Right forelimb (tissue), 1 donor: ENCODE results near the gene BICC1.
A peak's percentile ranks its signal among the peaks of the same experiment; 100 is the strongest.

ENCODE experiments used
- DNase-seq: peaks from one replicate; pipeline ENCODE4 v3.0.0-alpha.2; 2018

Gene BICC1

DNA sequence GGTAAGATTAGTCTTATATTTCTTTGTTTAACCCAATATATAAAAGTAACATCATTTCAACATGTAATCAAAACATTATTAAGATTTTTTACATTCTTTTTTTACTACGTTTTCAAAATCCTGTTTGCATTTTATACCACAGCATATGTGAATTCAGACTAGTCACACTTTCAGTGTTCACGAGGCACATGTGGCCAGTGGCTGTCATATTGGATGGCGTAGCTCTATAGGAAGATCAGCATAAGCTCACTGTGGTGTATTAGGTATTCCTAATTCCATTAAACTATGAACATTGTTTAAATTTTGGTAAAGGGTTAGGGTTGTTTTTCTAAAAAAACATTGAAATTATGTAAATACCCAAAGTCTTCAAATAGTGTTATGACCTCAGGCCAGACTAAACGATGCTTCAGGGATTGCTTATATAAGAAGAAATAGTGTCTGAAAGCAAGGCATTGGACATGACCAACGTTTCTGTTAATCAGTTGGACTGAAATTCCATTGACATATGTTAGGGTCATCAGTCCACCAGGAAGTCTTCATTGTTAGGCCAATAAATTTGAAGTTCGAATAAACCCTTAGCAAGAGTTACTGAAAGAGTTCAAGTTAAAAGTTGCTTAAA lies 97.0 kb downstream of the BICC1 start:
- DNase-seq: no peak

DNA sequence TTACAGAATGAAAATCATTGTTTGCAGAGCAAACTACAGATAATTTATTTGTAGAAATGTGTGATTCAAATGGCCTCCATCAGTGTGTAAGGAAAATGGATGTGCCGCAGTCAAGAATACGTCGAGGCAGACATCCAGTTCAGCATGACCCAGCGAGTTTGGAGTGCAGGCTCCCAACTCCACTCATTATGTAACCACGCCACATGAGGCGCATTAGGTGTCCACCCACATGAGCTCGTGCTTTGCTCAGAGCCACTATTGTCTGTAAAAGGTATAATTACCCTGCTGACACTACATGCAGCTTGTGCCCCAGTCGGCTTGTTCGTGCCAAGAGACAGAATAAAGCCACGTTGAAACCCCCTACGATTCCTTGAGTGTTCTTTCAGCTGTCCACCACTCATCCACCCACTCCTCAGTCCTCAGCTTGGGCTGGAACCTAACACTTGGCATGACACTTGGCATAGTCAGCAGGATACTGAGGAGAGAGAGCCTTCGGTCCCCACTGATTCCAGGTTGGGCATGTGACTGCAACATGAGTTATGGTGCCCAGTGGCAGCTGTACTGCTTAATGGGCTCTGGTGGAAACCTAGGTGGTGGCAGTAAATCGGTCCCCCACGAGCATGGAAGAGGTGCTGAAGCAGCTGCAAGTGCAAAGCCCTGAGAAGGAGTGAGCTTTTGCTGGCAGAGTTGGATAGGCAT lies 102.7 kb downstream of the BICC1 start:
- no peak for DNase-seq

DNA sequence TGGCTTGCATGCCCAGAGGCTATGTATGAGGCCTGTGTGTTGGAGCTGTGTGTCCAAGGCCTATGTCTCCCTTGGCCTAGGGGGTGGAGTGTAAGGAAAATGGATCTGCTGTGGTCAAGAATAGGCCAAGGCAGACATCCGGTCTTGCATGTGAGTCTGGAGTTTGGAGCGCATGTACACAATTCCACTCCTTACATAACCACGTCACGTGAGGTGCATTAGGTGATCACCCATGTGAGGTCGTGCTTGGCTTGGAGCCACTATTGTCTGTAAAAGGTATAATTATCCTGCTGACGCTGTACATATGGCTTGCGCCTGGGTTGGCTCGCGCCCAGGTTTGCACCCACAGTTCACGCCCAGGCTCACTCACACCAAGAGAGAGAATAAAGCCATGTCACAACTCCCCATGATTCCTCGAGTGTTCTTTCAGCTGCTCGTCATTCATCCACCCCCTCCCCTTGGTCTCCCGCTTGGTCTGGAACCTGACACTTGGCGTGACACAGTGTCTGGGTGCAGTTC lies 105.5 kb downstream of the BICC1 start:
- no peak for DNase-seq

DNA sequence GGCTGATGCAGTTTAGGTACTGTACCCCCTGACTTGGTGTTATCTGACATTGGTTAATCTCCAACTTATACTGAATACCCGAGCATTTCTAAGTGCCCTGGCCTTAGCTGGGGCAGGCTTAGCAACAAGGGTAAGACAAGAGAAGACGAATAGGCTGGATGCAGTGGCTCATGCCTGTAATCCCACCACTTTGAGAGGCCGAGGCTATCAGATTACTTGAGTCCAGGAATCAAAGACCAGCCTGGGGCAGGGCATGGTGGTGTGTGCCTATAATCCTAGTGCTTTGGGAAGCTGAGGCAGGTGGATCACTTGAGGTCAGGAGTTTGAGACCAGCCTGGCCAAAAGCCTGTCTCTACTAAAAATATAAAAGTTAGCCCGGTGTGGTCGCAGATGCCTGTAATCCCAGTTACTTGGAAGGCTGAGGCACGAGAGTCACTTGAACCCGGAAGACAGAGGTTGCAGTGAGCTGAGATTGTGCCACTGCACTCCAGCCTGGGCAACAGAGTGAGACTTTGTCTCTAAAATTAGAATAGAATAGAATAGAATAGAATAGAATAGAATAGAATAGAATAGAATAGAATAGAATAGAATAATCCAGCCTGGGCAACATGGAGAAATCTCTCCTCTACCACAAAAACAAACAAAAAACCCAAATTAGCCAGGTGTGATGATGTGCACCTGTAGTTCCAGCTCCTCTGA lies 108.9 kb downstream of the BICC1 start:
- no peak for DNase-seq

DNA sequence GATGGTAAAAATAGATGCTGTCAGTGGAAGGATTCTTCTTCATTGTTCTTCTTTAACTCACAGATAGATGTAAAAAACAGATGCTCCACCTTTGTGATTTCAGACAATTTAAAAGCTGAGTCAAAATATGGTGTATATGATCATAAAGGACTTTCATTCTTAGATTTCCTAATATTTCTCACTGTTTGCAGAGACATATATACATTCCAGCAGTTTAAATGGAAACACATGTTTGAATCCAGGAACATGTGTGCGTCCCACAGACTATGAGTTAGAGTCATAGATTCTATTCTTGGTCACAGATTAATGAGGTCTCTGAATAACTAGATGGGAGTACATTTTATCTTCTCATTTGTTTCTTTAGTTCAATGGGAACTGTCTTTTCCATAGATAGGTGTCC lies 109.6 kb downstream of the BICC1 start:
- no peak for DNase-seq

DNA sequence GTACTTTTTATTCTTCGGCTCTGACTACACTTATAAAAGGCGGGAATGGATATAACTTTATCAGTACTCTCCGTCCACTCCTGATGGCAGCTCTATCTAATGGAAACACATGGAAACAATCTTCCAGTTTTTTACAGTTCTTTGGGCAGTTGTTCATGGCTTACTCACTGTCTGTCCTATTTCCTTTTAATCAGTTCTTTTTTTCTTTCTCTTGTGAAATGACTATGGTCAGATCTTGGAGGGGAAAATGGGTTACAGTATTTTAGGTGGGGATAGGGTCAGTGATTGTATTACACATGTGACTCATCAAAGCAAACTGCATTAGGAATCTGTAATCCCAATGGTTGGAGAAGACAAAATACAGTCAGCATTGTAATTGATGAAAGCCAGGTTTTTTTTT lies 112.4 kb downstream of the BICC1 start:
- DNase-seq: no peak

DNA sequence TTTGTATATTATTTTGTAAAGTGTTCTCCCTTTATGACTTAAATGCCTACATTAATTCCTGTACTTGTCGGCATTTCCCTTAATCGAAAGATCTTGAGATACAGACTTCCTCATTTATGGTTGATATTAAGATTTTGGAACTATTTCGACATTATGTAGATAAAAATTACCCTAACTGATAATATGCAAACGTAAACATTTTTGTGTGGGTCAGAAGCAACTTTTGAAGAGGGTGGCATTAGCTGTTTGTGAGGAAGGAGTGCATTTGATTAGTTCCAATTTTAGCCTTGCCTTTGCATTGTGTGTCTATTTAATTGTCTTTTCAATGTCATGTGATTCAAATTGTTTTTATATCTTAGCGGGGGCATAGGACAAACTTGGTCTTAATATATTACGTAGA lies 114.7 kb downstream of the BICC1 start:
- no peak for DNase-seq

DNA sequence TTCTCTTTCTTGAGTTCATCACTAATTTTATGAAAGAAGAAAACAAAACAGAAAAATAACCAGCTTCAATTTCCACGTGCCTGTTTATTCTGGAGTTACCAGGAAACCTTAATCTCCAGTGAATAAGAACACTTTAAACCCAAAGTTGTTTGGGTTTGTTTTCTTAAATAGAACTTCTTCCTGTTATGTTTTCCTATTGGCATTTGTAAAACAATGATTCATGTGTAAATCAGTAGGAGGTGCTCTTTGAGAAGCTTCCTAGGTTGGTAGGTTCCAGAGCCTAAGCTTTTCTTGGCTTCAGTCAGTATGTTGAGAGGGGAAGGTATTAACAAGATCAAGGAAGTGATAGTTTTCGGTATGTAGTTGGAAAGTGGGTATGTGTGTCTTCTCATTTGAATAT lies 119.0 kb downstream of the BICC1 start:
- DNase-seq: no peak

DNA sequence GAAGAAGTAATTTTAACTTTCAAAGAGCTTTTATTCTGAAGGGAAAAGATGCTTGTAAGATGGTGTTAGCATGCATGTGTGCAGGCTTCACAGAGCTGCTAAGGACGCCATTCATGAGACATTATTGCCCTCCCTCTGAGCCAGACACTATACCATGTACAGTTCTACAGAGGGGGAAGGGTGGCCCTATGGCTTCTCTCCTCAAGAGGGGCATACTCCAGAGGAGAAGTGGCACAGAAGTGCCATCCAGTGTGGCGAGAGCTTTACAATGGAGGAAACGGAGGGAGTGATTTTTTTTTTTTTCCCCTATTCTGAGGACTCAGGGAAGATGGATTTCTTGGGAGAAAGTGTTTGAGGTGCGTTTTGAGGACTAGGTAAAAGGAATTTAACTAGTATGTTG lies 119.5 kb downstream of the BICC1 start:
- no peak for DNase-seq

DNA sequence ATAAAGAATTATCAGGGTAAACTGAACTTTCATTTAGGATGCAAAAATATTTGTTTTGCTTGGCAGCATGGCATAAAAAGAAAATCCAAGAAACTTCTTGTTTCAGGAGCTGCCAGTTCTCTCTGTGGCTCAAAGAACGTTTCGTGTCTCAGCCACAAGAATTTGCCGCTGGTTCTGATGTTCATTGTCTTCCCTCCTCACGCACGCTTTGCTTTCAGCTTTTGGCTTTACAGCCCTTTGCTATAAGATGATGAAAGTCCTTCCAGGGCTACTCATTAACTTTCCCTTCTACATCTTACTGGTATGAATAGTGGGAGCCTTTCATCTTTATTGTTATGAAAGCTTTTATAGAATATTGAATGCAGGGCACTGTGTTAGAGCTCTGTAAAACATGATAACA lies 124.7 kb downstream of the BICC1 start:
- DNase-seq: no peak

DNA sequence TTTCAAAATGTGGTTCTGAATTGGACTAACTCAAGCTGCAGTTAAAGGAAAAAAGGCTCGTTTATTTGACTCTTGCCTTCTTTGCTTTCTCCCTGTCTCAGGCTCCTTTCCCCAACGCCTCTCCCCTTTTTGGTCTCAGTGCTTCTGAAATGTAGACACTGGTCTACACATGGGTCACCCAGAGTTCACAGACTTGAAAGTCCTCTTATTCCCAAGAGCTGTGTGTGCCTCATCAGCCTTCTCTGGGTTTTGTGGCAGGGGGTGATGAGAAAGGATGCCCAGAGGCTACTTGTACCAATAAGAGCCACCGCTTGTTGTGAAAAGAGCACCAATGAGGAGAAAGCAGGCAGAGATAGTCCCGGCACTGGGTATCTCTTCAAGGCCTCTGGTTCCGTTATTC lies 125.7 kb downstream of the BICC1 start:
- no peak for DNase-seq

DNA sequence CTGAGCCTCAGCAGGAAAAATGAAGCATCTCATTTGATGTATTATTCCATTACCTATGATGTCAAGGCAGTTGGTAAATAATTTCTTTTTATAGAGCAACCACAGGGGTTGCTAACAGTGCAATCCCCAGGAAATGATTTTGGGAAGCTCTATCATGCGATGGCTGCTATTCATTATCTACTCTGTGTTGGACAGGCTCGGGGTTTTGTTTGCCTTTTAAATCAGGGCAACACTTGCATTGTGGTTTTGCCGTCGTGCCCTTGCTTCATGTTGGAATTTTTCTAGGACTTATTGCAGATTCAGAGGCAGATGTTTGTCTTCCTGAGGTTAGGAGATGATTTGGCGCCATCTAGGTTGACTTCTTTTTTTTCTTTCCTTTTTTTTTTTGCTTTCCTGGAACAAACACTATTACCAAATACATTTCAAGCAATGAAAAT lies 128.4 kb downstream of the BICC1 start:
- DNase-seq: peak; percentile 64

DNA sequence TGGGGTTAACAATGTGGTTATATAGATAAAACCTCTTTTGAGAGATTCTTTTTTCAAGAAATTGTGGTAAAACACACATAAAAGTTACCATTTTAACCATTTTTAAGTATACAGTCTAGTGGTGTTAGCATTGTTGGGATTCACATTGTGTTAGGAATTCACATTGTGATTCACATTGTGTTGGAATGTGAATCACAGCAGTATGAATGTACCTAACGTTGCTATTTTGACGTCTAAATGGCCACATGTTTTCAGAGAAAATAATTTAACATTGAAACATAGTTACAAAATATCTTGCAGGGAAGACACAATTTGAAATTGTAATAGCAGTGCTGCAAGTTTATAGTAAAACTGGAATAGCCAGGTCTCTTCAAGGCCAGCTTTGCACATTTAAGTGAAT lies 129.0 kb downstream of the BICC1 start:
- DNase-seq: no peak

DNA sequence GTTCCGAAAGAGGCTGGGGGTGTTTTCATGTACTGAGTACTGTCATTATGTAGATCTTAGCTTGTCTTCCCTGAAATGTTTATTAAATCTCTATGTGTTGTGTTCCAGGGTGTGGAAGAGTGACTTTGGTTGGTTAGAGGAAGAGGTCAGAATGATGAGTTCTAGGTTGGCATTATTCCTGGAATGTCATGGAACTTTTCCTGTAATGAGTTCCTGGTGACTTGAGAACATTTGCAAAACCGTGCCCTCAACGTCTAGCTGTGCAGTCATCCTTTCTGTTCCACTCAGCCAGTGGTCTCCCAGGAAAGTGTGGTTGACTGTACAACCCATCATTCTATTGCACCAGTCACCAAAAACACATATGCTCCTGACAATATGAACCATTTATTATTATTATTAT lies 129.6 kb downstream of the BICC1 start:
- no peak for DNase-seq

DNA sequence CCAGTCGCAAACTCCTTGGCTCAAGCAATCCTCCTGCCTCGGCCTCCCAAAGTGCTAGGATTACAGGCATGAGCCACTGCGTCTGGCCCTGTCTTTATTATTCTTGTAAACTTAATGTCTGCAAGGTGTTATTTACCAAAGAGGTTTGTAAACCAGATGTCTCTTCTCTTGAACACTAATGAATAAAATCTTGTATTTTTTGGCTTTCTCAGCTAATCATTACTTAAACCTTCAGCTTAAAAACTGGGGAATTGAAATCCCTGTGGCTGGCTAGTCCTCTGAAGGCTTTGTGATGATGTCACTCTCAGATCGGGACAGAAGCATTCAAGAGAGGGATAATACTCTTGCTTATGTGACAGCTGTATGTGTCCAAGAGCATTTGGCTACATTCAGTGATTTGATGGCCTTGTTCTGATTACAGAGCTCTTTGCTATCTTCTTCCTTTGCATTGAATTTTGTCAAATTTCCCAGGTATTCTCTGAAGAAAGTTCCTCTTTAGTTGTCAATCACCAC lies 130.3 kb downstream of the BICC1 start:
- DNase-seq: no peak

DNA sequence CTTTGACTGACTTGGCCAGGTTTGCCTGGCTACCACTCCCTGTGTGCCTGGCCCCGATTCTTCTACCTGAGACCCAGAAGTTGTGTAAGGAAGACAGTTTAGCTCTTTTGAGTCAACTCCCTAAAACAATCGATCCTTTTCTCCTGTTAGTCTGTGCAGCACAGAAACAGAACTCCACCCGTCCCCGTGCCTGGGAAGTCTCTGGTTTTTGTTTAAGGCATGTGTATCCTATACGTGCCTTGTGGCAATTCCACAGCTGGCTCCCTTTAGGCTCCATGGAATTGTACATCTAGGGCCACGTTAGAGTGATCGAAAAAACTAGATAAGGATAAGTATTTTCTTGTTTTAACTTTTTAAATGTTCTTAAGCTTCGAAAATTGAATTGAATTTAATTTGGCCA lies 131.6 kb downstream of the BICC1 start:
- no peak for DNase-seq

DNA sequence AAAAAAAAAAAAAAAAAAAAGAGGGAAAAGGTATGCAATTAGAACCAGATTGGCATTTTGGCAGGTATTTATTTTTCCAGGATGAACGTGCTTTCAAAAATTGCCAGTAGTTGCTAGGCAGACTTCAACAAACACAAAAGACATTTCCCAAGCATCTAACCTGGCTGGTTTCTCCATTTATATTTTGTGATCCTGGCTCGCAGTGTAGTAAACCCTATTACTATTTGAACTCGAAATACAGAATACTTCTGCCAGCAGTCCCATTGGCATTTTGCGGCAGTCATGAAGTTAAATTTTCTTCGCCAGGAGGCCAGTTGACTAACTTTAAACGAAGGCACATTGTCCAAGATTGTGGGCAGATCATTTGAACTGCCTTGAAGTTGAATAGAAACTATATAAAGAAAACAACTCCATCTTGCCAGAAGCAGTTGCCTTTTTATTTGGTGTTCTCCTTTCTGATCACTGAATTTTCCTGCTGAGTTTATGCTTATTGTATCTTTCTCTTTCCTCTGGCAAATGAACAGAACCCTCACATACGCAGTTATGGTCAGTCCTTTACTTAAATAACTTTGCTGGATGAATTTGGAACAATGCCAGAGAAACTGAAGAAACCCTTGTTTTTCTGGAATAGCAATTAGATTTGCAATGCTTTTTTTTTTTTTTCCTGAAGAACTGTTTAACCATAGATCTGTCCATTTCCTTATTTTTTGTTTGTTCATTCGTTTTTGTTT lies 132.9 kb downstream of the BICC1 start:
- DNase-seq: no peak

DNA sequence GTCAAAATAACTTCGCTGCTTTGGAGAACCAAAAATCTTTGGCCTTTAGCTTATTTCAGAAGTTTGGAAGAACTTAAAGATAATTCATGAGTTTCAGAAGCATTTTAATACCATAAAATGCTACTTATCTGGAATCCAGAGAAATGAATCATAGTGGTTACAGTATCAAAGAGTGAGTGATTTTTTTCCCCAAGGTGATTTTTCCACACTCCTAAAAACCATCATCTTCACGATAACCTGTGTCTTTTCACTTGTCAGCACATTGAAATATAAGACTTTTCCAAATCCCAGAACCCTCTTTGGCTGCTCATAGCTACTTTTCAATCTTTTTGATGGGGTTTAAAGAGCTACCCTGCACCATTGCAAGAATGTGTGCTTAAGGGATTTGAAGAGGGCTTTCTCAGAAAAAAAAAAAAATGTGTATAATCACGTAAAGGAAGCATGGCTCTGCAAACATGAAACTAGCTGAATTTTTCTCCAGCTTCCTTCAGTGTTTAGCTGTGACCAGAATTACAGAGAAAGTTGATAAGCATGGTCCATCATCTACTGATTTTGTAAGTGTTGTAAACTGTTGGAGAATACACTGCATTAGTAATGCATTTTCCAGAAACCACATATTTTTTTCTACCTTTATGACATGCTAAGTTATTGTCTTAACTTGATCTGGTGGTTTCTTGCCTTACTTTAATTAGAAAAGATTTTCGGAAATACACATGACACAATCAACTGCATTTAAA lies 134.9 kb downstream of the BICC1 start:
- no peak for DNase-seq

DNA sequence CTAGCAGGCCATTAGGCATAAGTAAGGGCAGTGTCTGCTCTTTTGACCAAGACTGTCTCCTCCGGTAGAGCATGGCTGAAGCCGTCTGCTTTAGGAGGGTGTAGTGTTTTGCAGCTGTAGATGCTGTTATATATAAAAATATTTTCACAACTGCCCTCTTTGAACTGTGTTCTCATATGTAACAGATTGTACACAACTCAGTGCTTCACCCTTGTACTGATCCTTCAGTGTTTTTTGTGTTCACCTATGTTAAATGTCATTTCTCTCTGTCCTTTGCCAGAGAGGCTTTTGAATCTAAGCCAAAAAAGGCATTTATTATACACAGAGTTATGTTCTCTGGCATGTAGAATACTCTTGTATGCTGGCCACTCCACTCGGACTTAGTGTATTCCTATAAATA lies 135.5 kb downstream of the BICC1 start:
- DNase-seq: no peak

DNA sequence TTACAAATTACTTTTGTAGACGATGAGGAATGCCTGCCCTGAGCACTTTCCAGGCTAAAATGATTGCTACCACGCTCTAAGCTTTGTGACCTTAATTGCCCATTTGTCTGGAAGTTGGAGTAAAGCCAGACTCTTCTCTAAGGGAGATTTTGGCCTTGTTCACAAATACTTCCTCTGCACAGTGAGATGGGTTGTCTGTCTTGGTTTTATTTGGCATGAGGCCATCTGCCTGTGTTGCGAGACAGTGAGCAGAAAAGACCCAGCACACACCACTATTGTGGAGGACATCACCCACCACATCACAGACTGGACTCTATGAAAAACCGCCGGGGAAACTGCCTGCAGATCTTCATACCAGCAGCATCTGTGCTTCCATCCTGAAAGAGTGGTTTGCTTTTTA lies 138.4 kb downstream of the BICC1 start:
- DNase-seq: peak; percentile 56

DNA sequence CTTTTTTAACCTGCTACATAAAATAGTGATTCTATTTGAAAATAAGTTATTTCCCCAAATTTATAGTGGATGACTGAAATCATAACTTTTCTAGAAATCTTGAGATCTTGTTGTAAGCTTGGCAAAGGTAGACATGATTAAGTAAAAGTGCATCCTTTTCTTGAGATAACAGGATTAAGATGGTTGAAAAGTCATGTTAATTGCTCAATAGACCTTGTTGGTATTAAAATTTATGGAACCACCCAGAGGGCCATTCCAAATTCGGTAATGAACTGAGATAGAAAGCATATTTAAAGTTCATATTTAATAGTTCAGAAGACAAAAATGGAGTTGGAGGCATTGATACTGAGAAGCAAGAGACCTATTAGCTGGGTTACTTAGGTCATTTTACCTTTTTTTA lies 139.1 kb downstream of the BICC1 start:
- no peak for DNase-seq

DNA sequence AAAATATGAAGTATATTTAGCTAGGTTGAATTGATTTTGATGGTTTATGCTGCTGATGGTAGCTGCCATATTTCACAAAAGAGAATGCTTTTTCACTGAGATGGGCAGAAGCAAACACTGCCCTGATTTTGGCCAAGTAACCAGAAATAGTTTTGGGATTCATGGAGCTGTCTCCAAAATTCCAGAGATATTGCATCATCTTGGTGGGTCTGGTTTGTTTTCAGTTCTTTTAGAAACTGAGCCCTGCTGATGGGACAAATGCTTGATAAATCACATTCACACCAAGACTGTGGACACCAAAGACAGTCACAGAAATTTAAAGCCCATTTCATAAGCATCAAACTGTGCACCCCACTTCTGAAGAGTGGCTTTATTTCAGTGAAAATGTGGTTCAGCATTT lies 140.5 kb downstream of the BICC1 start:
- DNase-seq: no peak
